H9 (cell line): Measurements from ENCODE around the gene TOMM22. TPM values are rescaled to one million over a fixed set of nuclear protein-coding genes. Genes with fewer than 3 reads are reported as not detected.

Experiments used
- DNase-seq: peaks from one replicate; pipeline ENCODE4 v3.0.0-alpha.2; 2017
- H2AFZ ChIP-seq: one replicate; pipeline ENCODE4 v1.6.1; 2013; ENCODE audit warnings: mild to moderate bottlenecking, low read length, control low read depth, moderate library complexity
- H2AK5ac ChIP-seq: 2 replicates; pipeline ENCODE4 v1.6.1; 2013; ENCODE audit warnings: low read length, control low read depth, mixed read lengths; ENCODE audit not compliant: insufficient read length
- H2BK120ac ChIP-seq: one replicate; pipeline ENCODE4 v1.6.1; 2013; ENCODE audit warnings: low read depth, mild to moderate bottlenecking, low read length, control low read depth, inconsistent platforms; ENCODE audit not compliant: poor library complexity, severe bottlenecking
- H2BK12ac ChIP-seq: 2 replicates; pipeline ENCODE4 v1.6.1; 2013; ENCODE audit warnings: low read length, control low read depth, mixed read lengths, low read depth; ENCODE audit not compliant: insufficient read length
- H2BK15ac ChIP-seq: 2 replicates; pipeline ENCODE4 v1.6.1; 2013; ENCODE audit warnings: low read depth, low read length, control low read depth
- H2BK20ac ChIP-seq: one replicate; pipeline ENCODE4 v1.6.1; 2013; ENCODE audit warnings: low read depth, mild to moderate bottlenecking, low read length, control low read depth, inconsistent platforms; ENCODE audit not compliant: poor library complexity, severe bottlenecking
- H2BK5ac ChIP-seq: 2 replicates; pipeline ENCODE4 v1.6.1; 2013; ENCODE audit warnings: low read length, control low read depth, mixed read lengths; ENCODE audit not compliant: insufficient read length
- H3K14ac ChIP-seq: 2 replicates; pipeline ENCODE4 v1.6.1; 2013; ENCODE audit warnings: low read length, control low read depth; ENCODE audit not compliant: insufficient read depth
- H3K18ac ChIP-seq: 2 replicates; pipeline ENCODE4 v1.6.1; 2013; ENCODE audit warnings: low read depth, mild to moderate bottlenecking, mixed read lengths, low read length, control low read depth; ENCODE audit not compliant: insufficient read length
- H3K23ac ChIP-seq: 2 replicates; pipeline ENCODE4 v1.6.1; 2013; ENCODE audit warnings: low read length, control low read depth, mixed read lengths, low read depth; ENCODE audit not compliant: insufficient read length
- H3K23me2 ChIP-seq: 2 replicates; pipeline ENCODE4 v1.6.1; 2013; ENCODE audit warnings: low read depth, mild to moderate bottlenecking, mixed read lengths, low read length, control low read depth; ENCODE audit not compliant: insufficient read length, poor library complexity, severe bottlenecking
- H3K27ac ChIP-seq: 2 replicates; pipeline ENCODE4 v1.5.1; 2013; ENCODE audit warnings: low read length, control low read depth, mixed read lengths, low read depth; ENCODE audit not compliant: insufficient read length
- H3K27me3 ChIP-seq: 2 replicates; pipeline ENCODE4 v1.6.1; 2013; ENCODE audit warnings: low read length, control low read depth, inconsistent platforms; ENCODE audit not compliant: insufficient read depth
- H3K4ac ChIP-seq: 2 replicates; pipeline ENCODE4 v1.6.1; 2013; ENCODE audit warnings: low read depth, mild to moderate bottlenecking, control low read depth, inconsistent platforms, low read length, moderate library complexity
- H3K4me1 ChIP-seq: 2 replicates; pipeline ENCODE4 v1.6.1; 2013; ENCODE audit warnings: low read length, control low read depth, inconsistent platforms; ENCODE audit not compliant: insufficient read depth
- H3K4me2 ChIP-seq: 2 replicates; pipeline ENCODE4 v1.6.1; 2013; ENCODE audit warnings: low read length, control low read depth, mixed read lengths; ENCODE audit not compliant: insufficient read length, insufficient read depth
- H3K56ac ChIP-seq: 2 replicates; pipeline ENCODE4 v1.6.1; 2013; ENCODE audit warnings: low read depth, mild to moderate bottlenecking, mixed read lengths, low read length, control low read depth; ENCODE audit not compliant: insufficient read length
- H3K79me1 ChIP-seq: 2 replicates; pipeline ENCODE4 v1.6.1; 2013; ENCODE audit warnings: low read depth, mild to moderate bottlenecking, moderate library complexity, low read length, control low read depth, inconsistent platforms; ENCODE audit not compliant: insufficient read depth, poor library complexity, severe bottlenecking
- H3K79me2 ChIP-seq: 2 replicates; pipeline ENCODE4 v1.6.1; 2013; ENCODE audit warnings: low read length, control low read depth, inconsistent platforms; ENCODE audit not compliant: insufficient read depth
- H3K9ac ChIP-seq: 2 replicates; pipeline ENCODE4 v1.6.1; 2013; ENCODE audit warnings: low read length, control low read depth, mixed read lengths; ENCODE audit not compliant: insufficient read length; ENCODE audit errors: extremely low read depth
- H3K9me3 ChIP-seq: one replicate; pipeline ENCODE4 v1.6.1; 2013; ENCODE audit warnings: low read depth, low read length, inconsistent platforms; ENCODE audit not compliant: control insufficient read depth
- H3T11ph ChIP-seq: one replicate; pipeline ENCODE4 v1.6.1; 2013; ENCODE audit warnings: mild to moderate bottlenecking, low read length, control low read depth, inconsistent platforms
- H4K20me1 ChIP-seq: one replicate; pipeline ENCODE4 v1.6.1; 2013; ENCODE audit not compliant: control insufficient read depth, insufficient read length, insufficient read depth
- H4K5ac ChIP-seq: 2 replicates; pipeline ENCODE4 v1.6.1; 2013; ENCODE audit warnings: low read depth, mild to moderate bottlenecking, mixed read lengths, low read length, control low read depth; ENCODE audit not compliant: insufficient read length
- H4K8ac ChIP-seq: replicated peaks from 2 replicates; pipeline ENCODE4 v1.6.1; 2013; ENCODE audit warnings: low read length, control low read depth, mixed read lengths, low read depth; ENCODE audit not compliant: insufficient read length
- H4K91ac ChIP-seq: 2 replicates; pipeline ENCODE4 v1.6.1; 2013; ENCODE audit warnings: low read depth, mild to moderate bottlenecking, moderate library complexity, mixed read lengths, low read length, control low read depth; ENCODE audit not compliant: insufficient read length
- H3K27ac Mint-ChIP-seq, 3 experiments: 2 replicates in 2 of 3; 3 replicates in 1 of 3; pipeline ENCODE4 v1.8.0; 2020 to 2021; ENCODE audit warnings: mixed read lengths in 3 of 3, mild to moderate bottlenecking in 1 of 3, moderate library complexity in 1 of 3
- H3K27me3 Mint-ChIP-seq: 2 replicates; pipeline ENCODE4 v1.8.0; 2021; ENCODE audit warnings: low read depth, mild to moderate bottlenecking, moderate library complexity, mixed read lengths
- H3K36me3 Mint-ChIP-seq, 3 experiments: 2 replicates in 2 of 3; 3 replicates in 1 of 3; pipeline ENCODE4 v1.8.0; 2020 to 2021; ENCODE audit warnings: low read depth in 3 of 3, mixed read lengths in 3 of 3; ENCODE audit not compliant: insufficient read depth in 1 of 3
- H3K4me1 Mint-ChIP-seq, 2 experiments: 2 replicates each; pipeline ENCODE4 v1.8.0; 2020; ENCODE audit warnings: mixed read lengths in 2 of 2
- H3K4me3 Mint-ChIP-seq, 2 experiments: 2 replicates in 1 of 2; 3 replicates in 1 of 2; pipeline ENCODE4 v1.8.0; 2020 to 2021; ENCODE audit warnings: mild to moderate bottlenecking in 2 of 2, mixed read lengths in 2 of 2, moderate library complexity in 1 of 2
- H3K9me3 Mint-ChIP-seq, 2 experiments: 2 replicates in 1 of 2; 3 replicates in 1 of 2; pipeline ENCODE4 v1.8.0; 2020; ENCODE audit warnings: mild to moderate bottlenecking in 2 of 2, mixed read lengths in 2 of 2, moderate library complexity in 1 of 2
- WGBS: extraction: QIAGEN DNeasy Blood & Tissue Kit; methylation state at CpG from one replicate; pipeline ENCODE4 v1.1.7; 2013; ENCODE audit warnings: missing lambda C conversion rate, low lambda C conversion rate, mixed read lengths; ENCODE audit not compliant: insufficient read length; ENCODE audit errors: extremely low coverage; 5-methylcytosine and 5-hydroxymethylcytosine counted together
- total RNA-seq: library from RNA; stranded (reverse); gene quantifications from 2 replicates; pipeline ENCODE4 v1.2.1, GENCODE V29; 2021
- TF ChIP-seq, protein P1 (sequence below): fragments of 200-600 bp; sonication (generic); conservative IDR thresholded peaks from 3 replicates; pipeline ENCODE4 v1.8.0; 2021; ENCODE audit warnings: antibody characterized with exemption, mild to moderate bottlenecking

Gene TOMM22
- total RNA-seq, 1 experiment from 2014 or later: 128 TPM

GRCh38 chr22:38685761-38686160 lies 4.0 kb downstream of the TOMM22 start:
- Mint-ChIP-seq H3K27ac (no peak overlapping the region), H3K36me3 (peaks cover 37 to 87% (median 72%) of the 10 kb centered on the region in 3 experiments), H3K4me3 (no peak overlapping the region), H3K27me3 (no peaks in the 10 kb centered on the region), H3K4me1 (peaks cover 10 to 14% of the 10 kb centered on the region in 2 experiments), H3K9me3 (peaks cover 21 to 22% of the 10 kb centered on the region in 2 experiments)
- H2BK15ac ChIP-seq: no peak overlapping the region
- no peak overlapping the region for H2BK120ac ChIP-seq
- peaks cover 2% of the 10 kb centered on the region for H3K79me1 ChIP-seq
- H3K4me1 ChIP-seq: no peaks in the 10 kb centered on the region
- H3K23me2 ChIP-seq: peaks cover 5% of the 10 kb centered on the region
- H3K4me2 ChIP-seq: no peak overlapping the region
- H3K4ac ChIP-seq: no peak overlapping the region
- TF ChIP-seq, protein P1, sequence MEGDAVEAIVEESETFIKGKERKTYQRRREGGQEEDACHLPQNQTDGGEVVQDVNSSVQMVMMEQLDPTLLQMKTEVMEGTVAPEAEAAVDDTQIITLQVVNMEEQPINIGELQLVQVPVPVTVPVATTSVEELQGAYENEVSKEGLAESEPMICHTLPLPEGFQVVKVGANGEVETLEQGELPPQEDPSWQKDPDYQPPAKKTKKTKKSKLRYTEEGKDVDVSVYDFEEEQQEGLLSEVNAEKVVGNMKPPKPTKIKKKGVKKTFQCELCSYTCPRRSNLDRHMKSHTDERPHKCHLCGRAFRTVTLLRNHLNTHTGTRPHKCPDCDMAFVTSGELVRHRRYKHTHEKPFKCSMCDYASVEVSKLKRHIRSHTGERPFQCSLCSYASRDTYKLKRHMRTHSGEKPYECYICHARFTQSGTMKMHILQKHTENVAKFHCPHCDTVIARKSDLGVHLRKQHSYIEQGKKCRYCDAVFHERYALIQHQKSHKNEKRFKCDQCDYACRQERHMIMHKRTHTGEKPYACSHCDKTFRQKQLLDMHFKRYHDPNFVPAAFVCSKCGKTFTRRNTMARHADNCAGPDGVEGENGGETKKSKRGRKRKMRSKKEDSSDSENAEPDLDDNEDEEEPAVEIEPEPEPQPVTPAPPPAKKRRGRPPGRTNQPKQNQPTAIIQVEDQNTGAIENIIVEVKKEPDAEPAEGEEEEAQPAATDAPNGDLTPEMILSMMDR: no peak
- no peak overlapping the region for H4K91ac ChIP-seq
- peaks cover 5% of the 10 kb centered on the region for H3K9me3 ChIP-seq
- DNase-seq: no peak
- no peak overlapping the region for H2BK5ac ChIP-seq
- no peak overlapping the region for H3K56ac ChIP-seq
- H4K5ac ChIP-seq: no peak overlapping the region
- no peak overlapping the region for H3K27ac ChIP-seq
- no peaks in the 10 kb centered on the region for H3K27me3 ChIP-seq
- no peak overlapping the region for H2BK12ac ChIP-seq
- H4K20me1 ChIP-seq: no peaks in the 10 kb centered on the region
- no peak overlapping the region for H2AFZ ChIP-seq
- H4K8ac ChIP-seq: no peak overlapping the region
- H3K14ac ChIP-seq: no peak overlapping the region
- WGBS: no CpG with 5 or more reads among the region's 1 CpG
- no peak overlapping the region for H3K23ac ChIP-seq
- no peak overlapping the region for H3T11ph ChIP-seq
- H2AK5ac ChIP-seq: no peak overlapping the region
- H3K9ac ChIP-seq: no peak overlapping the region
- peaks cover 2% of the 10 kb centered on the region; the same call in 1 of the 2 replicates for H3K79me2 ChIP-seq
- no peak overlapping the region for H2BK20ac ChIP-seq
- no peak overlapping the region for H3K18ac ChIP-seq
